GM23248 (cell line): ENCODE data around the gene GOLGA1.
"Not testable (repeated sequence)": the region's sequence is repeated elsewhere in the genome, so short reads cannot be mapped to it uniquely, and the experiment has no call there.

Source experiments
- EZH2 ChIP-seq: fragments of 200-600 bp; sonication (generic); IDR thresholded peaks from 2 replicates; pipeline ENCODE4 v1.6.1; 2018; ENCODE audit warnings: antibody characterized with exemption, mild to moderate bottlenecking; ENCODE audit not compliant: insufficient read depth, poor library complexity, severe bottlenecking
- EZH2phosphoT487 ChIP-seq: fragments of 200-600 bp; sonication (generic); IDR thresholded peaks from 2 replicates; pipeline ENCODE4 v1.6.1; 2018; ENCODE audit warnings: antibody characterized with exemption, moderate library complexity, mild to moderate bottlenecking, low read depth; ENCODE audit not compliant: insufficient read depth

- TF ChIP-seq EZH2, EZH2phosphoT487: not testable (repeated sequence)
Measured at GRCh38 chr9:124838132-124838531, 102.8 kb downstream of the GOLGA1 start.
